Lower leg skin (tissue), 4 donors: ENCODE data around the gene KIRREL3. TPM values are rescaled to one million over a fixed set of nuclear protein-coding genes. Genes with fewer than 3 reads are reported as not detected.

ENCODE experiments used
- DNase-seq, 2 donors: peaks; one replicate each; pipeline ENCODE4 v3.0.0-alpha.2; 2019; ENCODE audit warnings: low spot score in 2 of 2
- H3K4me3 ChIP-seq: fragments of 200-600 bp; sonication (generic); 2 replicates; pipeline ENCODE4 v1.5.1; 2017; ENCODE audit warnings: mild to moderate bottlenecking, low read depth; ENCODE audit not compliant: poor library complexity, severe bottlenecking
- CTCF ChIP-seq, 3 donors: fragments of 450-650 bp; IDR thresholded peaks; one replicate each; pipeline ENCODE4 v1.5.1; 2016; ENCODE audit warnings: antibody characterized with exemption in 3 of 3, mild to moderate bottlenecking in 3 of 3, moderate library complexity in 2 of 3
- POLR2A ChIP-seq, 2 donors: fragments of 450-650 bp; IDR thresholded peaks; one replicate each; pipeline ENCODE4 v1.6.1; 2016 to 2017; ENCODE audit warnings: antibody characterized with exemption in 2 of 2, mild to moderate bottlenecking in 1 of 2, moderate library complexity in 1 of 2
- WGBS, 2 donors: methylation state at CpG; one replicate each; pipeline ENCODE4 v1.1.5; 2018; 5-methylcytosine and 5-hydroxymethylcytosine counted together
- intact Hi-C: fragments of 100-400 bp; cut with DNase I; formaldehyde crosslinking; loops from one replicate; pipeline ENCODE4 v1.15.0; 2023; ENCODE audit warnings: low total_unique reads
- total RNA-seq, 4 donors: library from RNA; depleted of rRNA; stranded (reverse); fragments of >200 nt; gene quantifications; one replicate each; pipeline ENCODE4 v1.1.0, GENCODE V29; 2016

Gene KIRREL3
- total RNA-seq, 4 donors from 2014 or later: 0.13 TPM; not detected in 3

GRCh38 chr11:126476977-126477376, 523.6 kb downstream of the KIRREL3 start:
- H3K4me3 ChIP-seq: no peak overlapping the region
- no peak for DNase-seq
- 61 to 66% methylated on average over 9 of the region's 9 CpGs for WGBS, 2 donors
- intact Hi-C loops: no loop called here
- TF ChIP-seq CTCF (IDR thresholded peaks at IDR 0.05) (no peak), POLR2A (IDR thresholded peaks at IDR 0.05) (no peak)

- intact Hi-C loops: no loop called here
- 81 to 82% methylated on average over 15 of the region's 15 CpGs for WGBS, 2 donors
- TF ChIP-seq POLR2A (IDR thresholded peaks at IDR 0.05) (no peak), CTCF (IDR thresholded peaks at IDR 0.05) (no peak)
- no peak overlapping the region for H3K4me3 ChIP-seq
- DNase-seq: no peak
These were observed 524.2 kb downstream of the KIRREL3 start for GRCh38 chr11:126476266-126476924.

- H3K4me3 ChIP-seq: no peak overlapping the region
- 75 to 81% methylated on average over 24 to 26 of the region's 26 CpGs for WGBS, 2 donors
- TF ChIP-seq CTCF (IDR thresholded peaks at IDR 0.05) (no peak), POLR2A (IDR thresholded peaks at IDR 0.05) (no peak)
- no peak for DNase-seq
- intact Hi-C loops: no loop called here
These were observed 525.3 kb downstream of the KIRREL3 start for GRCh38 chr11:126475014-126475991.

GRCh38 chr11:126474220-126474619, 526.4 kb downstream of the KIRREL3 start:
- TF ChIP-seq CTCF (IDR thresholded peaks at IDR 0.05): no peak
- no peak for TF ChIP-seq POLR2A (IDR thresholded peaks at IDR 0.05)

GRCh38 chr11:126473269-126473668, 527.3 kb downstream of the KIRREL3 start:
- intact Hi-C loops: no loop called here
- TF ChIP-seq POLR2A (IDR thresholded peaks at IDR 0.05) (no peak), CTCF (IDR thresholded peaks at IDR 0.05) (no peak)
- H3K4me3 ChIP-seq: no peak overlapping the region
- WGBS, 2 donors: 96% methylated on average over 14 to 15 of the region's 16 CpGs
- no peak for DNase-seq

More at GRCh38 chr11:126474220-126474619, 526.4 kb downstream of the KIRREL3 start:
- DNase-seq: no peak
- H3K4me3 ChIP-seq: no peak overlapping the region
- 92 to 96% methylated on average over 8 to 9 of the region's 9 CpGs for WGBS, 2 donors
- intact Hi-C loops: no loop called here
